Hippocampal formation (tissue), 2 donors: ENCODE measurements around the gene BNIP2.
A peak's percentile ranks its signal among the peaks of the same experiment; 100 is the strongest.
"Not testable (repeated sequence)": the region's sequence is repeated elsewhere in the genome, so short reads cannot be mapped to it uniquely, and the experiment has no call there.

Source experiments
- DNase-seq, 2 donors: peaks; one replicate each; lab custom pipeline; 2025; lab: John Stamatoyannopoulos, UW

Gene BNIP2

DNA sequence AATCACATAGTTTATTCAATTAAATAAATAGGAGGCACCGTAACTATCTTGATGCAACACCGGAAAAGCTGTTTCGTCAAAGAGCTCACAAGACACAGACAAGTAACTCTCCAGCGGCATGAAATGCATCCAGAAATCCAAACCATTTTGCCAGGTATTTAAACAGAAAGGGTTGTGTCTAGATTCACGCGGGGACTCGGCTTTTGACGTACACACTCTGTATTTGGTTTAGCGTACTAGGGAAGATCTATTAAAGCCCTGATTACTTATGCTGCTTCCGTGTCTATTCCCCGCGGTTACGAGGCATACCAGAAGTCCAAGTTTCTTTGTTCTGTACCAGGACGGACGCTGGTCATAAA, 718 bp downstream of the BNIP2 start:
- no peak for DNase-seq

DNA sequence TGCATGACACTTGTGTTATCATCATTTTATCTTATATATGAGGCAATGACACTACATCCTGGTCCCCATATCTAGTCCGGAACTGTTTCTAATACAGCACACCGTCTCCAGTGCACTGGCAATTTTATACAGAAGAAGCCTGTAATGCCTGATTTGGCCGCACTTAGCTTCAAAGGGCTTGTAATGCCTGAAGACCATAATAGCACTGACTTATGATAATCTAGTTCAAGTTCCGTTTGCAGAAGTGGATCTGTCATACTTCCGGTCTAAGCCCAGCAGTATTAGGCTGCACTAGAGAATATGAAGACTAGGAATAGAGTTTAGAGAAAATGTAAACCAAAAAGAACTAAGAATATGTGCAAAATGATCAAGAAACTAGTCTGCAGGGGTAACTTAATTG, 1.3 kb downstream of the BNIP2 start:
- no peak for DNase-seq

DNA sequence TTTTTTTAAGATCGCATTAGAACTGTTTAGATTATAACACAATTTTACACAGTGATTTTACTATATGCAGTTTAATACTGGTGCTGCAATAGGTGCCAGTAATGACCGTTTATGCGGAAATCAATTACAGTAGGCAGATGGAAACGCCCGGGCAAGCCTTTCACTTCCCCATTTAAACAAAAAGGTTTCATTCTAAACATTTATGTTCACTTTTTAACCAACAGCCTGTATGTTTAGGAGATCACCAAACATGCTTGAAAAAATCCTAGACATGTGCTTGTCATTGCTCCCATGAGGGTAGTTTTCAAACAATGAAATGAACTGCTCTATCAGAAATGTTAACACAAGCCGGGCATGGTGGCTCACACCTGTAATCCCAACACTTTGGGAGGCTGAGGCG, 2.7 kb downstream of the BNIP2 start:
- no peak for DNase-seq

DNA sequence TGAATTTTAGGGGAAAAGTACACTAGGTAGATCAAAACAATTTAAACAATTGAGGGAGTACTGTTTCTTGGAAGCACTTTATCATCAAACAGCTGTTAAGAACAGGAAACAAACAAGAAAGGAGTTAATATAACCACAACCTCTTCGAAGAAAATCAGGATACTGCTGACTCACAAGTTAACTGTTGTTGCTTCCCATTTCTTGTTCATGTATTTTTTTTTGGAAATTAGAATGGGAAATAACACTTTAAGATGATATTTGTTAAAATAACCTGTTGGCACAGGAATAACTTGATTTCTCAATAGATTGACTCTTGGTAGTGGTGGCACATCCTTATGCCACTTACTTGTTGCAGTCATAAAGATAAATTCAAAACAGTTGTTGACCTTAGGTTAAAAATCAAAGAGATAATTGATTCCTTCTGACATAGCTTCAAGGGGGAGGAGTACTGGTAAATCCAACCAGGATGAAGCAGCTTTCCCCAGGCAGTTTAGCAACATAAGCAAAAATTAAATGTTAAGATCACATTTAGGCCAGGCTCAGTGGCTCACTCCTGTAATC, 3.3 kb downstream of the BNIP2 start:
- DNase-seq = no peak

DNA sequence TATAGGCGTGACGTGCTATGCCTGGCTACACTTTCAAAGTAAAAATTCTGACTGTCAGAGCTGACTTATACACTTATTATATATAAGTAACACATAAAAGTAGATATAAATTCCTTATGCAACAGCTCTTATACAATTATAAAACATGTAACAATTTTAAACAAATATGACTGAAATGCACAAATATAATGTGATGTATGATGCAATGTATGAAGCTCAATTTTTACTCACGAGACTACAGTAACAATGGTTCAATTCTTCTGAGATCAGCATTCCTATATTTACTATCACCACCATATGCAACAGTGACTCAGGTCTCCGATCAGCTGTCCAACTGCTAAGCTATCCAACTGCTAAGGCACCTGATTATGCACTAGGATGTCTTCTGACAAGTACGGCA, 8.2 kb downstream of the BNIP2 start:
- DNase-seq = no peak

DNA sequence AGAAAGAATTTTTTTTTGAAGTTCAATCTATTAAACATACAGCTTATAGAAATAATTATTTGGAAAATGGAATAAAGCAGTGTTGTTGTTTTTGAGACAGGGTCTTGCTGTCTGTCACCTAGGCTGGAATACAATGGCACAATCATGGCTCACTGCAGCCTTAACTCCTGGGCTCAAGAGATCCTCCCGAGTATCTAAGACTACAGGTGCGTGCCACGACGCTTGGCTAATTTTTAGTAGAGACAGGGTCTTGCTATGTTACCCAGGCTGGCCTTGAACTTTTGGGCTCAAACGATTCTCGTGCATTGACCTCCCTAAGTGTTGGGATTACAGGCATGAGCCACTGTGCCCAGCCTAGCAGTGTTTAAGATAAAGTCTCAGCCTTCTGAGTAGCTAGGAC, 8.8 kb downstream of the BNIP2 start:
- DNase-seq = no peak

DNA sequence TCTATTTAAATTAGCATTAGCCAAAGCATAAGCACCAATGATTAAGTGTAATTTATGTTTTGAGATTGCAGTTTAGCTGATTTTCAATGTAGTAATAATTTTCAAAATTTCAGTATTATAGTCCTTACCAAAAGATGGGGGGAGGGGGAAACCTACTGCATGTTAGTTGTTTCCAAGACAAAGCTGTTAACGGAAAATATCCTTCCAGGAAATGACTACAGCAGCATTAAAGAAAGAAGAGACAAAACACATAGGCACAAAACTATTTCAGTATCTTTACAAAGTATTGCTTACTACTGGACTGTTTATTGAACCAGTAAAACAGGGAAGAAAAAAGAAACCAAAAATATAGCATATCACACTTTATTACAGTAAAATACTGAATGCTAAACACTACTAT, 10.5 kb downstream of the BNIP2 start:
- DNase-seq = no peak

DNA sequence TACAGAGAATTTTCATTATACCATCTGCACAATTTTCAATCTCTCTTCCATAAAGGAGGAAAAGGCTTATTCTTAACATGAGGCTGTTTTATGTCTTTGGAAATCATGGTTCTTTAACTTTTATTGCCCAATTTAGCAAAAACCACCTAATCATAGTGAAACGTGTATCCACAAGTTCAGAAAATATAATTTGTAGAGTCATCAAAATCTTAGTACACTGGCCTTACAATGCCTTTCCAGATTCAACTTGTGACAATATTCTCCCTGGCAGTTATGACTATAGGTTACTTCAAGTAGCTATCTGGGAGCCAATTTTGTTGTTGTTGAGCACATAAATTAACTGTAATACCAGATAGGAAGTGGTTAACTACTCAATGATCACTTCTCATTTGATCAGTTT, 10.9 kb downstream of the BNIP2 start:
- DNase-seq = no peak

DNA sequence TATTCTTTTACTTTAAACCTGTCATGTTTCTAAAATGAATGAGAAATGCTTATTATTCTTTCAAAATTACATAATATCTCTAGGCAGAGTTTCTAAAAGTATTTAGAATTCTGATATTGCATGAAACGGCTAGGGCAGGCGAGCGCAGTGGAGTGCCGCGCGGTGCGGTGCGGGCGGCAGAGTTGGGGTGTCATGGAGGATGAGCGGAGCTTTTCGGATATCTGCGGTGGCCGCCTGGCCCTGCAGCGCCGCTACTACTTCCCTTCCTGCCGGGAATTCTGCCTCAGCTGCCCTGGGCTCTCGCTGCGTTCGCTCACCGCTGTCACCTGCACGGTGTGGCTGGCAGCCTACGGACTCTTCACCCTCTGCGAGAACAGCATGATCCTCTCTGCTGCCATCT, 12.6 kb downstream of the BNIP2 start:
- no peak for DNase-seq

DNA sequence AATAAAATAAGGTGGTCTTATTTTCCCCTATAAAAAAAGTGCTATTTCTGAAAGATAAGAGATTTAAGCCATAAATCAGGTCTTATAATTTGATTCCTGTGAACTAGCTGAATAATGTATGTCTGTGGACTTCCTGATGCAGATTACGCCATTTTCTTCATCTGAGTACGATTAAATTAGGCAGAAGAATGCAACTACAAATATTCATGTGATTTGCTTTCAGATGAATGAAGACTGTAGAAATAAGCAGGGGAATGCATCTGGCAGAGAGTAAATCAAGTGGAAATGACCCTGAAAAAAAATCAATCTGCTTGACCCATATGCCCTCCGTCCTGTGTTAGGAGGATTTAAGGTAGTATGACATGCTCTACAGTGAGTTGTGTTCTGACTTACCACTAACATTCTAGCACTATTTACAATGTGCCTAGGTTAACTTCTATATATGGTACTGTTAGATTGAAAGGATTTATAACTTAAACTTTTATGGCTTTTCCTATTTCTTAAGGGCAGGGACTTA, 14.7 kb downstream of the BNIP2 start:
- DNase-seq = no peak

DNA sequence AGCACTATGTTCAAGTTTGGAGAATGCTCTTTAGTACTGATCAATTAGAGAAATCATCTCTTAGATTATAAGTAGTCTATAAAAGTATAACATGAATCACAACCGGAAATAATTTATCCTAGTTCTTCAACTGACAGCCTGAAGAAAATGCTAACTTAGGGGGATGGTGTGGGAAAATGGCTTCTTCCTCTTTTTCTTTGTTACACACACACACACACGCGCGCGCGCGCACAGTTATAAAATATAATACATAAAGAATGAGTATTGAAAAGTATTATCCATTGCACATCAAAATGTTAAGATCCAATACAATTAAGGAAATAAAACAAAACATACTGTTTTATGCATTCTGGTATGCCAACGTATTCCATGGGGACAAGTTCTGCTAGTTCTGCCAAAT, 20.6 kb downstream of the BNIP2 start:
- no peak for DNase-seq

DNA sequence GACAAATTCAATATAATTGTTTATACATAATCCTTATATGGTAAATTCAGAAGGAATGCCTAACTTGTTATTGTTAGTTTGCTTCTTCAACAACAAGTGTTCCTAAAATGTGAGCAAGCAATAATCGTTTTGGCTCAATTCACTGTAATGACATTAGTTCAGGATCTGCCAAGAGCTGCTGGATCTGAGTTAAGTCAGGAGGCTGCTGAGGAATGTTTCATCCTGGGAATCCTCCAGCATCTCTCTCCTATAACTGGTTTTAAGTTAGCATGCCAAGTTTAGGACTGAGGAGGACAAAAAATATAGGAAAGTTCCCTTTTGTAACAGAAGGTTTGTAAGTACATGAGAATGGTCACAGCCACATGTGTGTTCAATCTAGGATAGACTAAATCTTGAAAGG, 26.9 kb downstream of the BNIP2 start:
- no peak for DNase-seq

DNA sequence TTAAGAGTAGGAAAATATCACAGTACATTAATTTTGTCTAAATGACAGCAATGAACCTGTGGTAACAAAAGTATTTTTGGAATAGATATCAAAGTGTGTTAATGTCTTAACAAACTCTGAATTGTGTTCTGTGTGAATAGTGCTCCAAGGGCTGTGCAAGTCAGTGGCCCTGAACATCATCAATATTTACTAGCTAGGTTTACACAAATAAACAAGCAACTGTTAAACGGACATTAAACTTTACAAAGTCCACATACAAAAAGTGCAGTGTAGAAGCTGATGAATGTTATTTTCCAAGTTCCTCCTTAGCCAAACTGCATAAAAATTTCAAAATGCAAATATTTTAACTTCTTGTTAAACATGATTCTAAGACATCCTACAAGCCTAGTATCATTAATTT, 29.8 kb downstream of the BNIP2 start:
- DNase-seq = no peak

DNA sequence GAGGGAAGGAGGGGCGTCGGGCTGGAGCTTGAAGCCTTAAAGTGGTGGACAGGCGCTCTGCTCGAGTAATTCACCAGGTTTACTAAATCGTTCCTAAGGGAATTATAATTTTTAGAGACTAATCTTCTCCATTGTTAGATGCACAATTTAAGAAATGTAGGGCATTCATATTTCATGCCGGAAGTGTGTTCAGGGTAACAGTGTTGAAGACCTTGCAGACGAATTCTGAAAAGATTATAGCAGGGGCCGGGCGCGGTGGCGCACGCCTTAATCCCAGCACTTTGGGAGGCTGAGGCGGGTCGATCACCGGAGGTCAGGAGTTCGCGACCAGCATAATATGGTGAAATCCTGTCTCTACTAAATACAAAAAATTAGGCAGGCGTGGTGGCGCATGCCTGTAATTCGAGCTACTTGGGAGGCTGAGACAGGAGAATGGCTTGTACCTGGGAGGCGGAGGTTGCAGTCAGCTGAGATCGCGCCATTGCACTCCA, 31.4 kb downstream of the BNIP2 start:
- no peak for DNase-seq

DNA sequence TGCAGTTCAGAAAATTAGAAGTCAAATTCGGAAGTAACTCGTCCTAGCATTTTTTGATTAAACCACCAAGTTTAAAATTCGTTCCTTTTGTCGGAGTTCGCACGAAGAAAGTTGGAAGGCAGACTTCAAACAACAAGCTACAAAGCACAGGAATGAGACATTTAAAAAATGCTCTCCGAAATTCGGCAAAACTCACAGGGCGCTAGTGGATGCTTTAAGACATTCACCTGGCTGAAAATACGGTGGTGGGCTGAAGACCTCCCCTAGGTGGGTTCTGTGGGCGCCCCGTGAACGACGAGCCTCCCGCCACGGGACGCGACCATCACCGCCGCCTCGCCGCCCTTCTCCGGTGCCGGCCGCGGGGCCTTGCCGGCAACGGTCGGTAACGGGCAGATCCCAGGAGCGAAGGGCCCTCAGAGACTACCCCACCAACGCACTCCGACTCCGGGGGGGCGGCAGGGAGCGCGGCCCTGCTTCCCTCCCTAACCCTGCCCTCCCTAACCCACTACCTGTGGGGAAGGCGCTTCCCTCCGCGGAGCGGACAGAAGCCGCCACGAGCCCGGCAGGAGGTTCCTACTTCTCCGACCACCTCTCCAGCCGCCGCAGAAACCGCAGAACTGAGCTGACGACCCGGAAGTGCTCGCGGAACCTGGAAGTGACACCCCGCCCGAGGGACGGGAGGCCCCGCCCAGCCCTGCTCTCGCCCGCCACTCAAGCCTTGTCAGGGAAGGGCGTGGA, 32.1 kb downstream of the BNIP2 start, which contains the start of gene GTF2A2:
Gene GTF2A2, minus strand, starts transcription at position 619 of the 738 bp plus-strand sequence. CDS start 5,238 bp downstream, outside the sequence.
- DNase-seq = peak; percentile 91 to 96

DNA sequence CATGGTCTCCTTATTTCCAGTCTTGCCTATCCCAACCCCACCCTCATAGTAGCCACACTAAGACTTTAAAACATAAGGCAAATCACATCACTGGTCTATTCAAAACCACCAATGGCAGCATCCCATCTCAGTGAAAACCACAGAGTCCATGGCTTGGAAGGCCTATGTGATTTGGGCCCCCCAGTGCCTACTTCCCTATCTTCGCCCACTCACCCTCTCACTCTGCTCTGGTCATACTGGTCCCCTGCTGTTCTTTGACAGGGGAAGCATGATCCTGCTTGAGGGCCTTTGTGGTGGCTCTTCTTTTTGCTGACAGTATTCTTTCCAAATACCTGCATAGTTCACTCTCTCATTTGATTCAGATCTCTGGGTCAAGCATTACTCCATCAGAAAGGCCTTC, 35.1 kb downstream of the BNIP2 start:
- DNase-seq = no peak

DNA sequence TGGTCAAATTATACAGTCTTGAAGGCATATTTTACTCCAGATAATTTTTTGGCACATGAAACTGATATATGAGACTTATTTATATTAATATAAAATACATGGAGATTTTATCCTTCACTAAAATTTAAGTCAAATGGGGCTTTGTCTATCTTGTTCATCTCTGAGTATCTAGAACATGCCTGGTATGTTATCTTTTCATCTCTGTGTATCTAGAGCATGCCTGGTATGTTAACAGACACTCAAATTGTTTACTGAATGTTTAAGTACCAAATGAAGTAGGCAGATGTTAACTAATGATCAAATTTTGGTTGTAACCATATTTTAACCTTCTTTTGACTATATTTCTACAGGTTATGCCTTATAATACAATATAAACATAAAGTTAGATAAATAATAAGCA, 39.5 kb downstream of the BNIP2 start:
- DNase-seq = no peak

DNA sequence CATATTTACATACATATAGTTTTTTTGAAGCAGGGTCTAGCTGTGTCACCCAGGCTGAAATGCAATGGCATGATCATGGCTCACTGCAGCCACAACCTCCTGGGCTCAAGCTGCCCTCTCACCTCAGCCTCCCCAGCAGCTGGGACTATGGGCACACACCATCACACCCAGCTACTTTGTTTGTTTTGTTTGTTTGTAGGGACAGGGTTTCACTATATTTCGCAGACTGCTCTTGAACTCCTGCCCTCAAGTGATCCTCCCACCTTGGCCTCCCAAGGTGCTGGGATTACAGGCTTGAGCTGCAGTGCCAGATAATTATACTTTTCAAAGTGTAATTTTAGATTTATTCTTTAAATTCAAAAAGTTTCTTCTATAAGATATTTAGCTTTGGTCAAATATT, 42.0 kb downstream of the BNIP2 start:
- DNase-seq = no peak

DNA sequence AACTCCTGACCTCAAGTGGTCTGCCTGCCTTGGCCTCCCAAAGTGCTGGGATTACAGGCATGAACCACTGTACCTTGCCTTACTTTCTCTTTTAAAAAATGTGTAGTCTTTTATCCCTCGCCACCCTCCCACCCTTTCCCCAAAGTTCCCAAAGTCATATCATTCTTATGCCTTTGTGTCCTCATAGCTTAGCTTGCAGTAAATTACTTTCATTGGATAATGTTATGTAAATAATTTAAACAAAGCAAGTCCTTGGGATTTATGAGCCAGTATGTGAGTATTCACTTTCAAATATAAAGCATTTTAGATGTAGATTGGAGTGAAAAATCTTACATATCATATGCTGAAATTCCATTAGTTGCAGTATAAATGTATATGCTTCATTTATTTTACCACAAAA, 42.8 kb downstream of the BNIP2 start:
- no peak for DNase-seq

DNA sequence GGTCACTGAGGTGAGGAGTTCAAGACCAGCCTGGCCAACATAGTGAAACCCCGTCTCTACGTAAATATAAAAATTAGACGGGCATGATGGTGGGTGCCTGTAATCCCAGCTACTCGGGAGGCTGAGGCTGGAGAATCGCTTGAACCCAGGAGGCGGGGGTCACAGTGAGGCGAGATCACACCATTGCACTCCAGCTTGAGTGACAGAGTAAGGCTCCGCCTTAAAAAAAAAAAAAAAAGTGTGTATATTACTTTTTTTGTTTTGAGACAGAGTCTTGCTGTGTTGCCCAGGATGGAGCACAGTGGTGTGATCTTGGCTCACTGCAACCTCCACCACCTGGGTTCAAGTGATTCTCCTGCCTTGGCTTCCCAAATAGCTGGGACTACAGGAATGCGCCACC, 43.3 kb downstream of the BNIP2 start:
- not testable (repeated sequence) for DNase-seq

DNA sequence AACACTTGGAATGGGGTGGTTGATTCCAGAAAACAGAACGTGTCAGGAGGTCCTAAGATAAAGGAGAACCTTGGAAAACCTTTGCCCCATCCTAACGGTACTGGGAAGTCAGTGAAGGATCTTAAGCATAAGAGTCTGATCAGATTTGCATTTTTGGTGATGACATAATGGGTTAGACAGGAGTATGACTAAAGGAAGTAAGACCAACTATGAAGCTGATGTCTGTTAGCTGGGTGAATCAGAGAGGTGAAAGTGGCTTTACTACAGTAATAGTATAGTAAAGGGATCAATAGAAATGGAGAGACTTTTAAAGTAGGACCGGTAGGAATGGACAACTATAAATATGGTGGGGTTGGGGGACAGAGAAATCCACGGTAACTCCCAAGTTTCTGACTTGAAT, 44.4 kb downstream of the BNIP2 start:
- no peak for DNase-seq

DNA sequence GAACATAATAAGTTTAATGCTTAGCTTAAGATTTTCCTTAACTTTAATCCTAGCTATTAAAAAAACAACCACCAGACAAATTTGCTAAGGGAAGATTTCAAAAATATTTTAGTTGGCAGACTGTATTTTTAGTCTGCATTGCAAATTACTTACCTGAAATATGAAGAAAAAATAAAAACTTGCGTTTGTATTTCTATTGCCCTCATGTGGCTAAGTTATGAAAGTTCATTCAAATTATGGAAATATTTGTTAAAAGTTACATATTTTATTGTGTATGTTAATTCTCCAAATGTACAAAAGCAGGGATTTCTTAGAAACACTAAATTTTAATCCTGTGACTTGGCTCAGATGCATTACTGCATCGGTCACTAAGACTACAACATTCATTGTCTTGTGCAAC, 46.8 kb downstream of the BNIP2 start:
- DNase-seq = no peak

DNA sequence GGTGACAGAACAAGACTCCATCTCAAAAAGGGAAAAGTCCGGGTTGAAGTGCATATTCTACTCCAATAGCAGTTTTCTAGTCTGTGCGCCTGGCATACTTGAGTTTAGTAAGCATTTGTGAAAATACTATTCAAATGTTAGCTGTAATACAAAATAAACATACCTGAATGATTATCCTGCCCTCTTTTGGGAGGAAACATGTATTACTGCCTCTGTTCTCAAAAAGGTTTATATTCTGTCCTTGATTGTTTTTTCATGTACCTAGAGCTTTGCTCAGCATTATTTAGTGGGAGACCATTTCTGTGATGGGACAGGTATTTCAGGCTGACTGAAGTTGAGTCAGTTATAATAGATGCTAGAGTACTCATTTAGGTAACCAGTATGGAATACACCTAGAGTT, 51.6 kb downstream of the BNIP2 start:
- not testable (repeated sequence) for DNase-seq

DNA sequence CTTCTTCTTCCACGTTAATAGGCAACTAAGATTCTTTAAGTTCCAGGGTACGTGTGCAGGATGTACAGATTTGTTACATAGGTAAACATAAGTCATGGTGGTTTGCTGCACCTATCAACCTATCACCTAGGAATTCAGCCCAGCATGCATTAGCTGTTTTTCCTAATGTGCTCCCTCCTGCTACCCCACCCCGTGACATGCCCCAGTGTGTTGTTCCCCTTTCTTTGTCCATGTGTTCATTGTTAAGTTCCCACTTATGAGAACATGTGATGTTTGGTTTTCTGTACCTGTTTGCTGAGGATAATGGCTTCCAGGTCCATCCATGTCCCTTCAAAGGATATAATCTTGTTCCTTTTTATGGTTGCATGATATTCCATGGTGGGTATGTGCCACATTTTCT, 52.9 kb downstream of the BNIP2 start:
- DNase-seq = no peak
